NCI-H2196 (cell line): ENCODE results near the gene DCDC2.
"Not testable (repeated sequence)": the region's sequence is repeated elsewhere in the genome, so short reads cannot be mapped to it uniquely, and the experiment has no call there.

Experiments
- DNase-seq: peaks from one replicate; lab custom pipeline; 2025; ENCODE audit not compliant: unreplicated experiment; lab: John Stamatoyannopoulos, UW

The DCDC2 gene

DNA sequence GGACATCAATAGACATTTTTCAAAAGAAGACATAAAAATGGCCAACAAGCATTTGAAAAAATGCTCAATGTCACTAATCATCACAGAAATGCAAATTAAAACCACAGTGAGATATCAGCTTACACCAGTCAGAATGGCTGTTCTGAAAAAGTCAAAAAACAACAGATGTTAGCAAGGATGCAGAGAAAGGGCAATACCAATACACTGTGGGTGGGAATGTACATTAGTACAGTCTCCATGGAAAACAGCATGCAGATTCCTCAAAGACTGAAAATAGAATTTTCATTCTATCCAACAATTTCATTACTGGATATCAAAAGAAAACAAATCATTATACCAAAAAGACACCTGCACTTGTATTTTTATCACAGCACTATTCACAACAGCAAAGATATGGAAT lies 85.3 kb downstream of the DCDC2 start:
- no peak for DNase-seq

DNA sequence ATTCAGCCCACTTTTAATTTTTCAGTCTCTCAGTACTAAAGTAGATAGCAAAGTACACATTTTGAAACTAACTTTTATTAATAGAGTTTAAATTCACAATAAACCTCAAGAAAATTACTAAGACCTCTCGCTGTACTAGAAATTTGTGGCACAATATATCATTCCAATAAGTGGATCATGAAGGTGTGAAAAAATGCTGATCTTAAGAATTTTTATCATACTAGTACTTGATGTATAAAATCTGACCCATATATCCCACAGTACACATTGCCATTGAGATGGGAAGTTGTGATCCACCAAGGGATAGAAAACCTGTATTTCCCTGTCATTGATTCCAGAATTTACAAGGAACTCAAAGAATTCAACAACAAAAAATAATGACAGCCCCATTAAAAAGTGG lies 85.7 kb downstream of the DCDC2 start:
- DNase-seq = no peak

DNA sequence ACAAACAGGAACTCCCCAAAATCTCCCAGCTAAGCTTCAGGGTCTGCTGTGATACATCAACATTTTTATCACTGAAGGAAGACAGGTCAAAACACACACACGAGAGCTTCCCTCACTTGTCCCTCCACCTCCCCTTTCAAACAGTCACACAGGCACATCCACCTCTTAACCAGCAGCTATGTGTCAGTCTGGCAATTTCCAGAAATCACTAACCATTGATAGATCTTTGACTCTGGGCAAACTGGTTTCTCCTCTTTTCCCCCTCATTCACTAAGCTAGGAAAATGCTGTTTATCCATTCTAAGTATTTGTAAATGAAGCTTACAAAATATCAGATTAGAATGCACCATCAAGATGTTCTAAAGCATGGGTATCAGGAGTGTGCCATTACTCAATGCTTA lies 87.8 kb downstream of the DCDC2 start:
- DNase-seq = no peak

DNA sequence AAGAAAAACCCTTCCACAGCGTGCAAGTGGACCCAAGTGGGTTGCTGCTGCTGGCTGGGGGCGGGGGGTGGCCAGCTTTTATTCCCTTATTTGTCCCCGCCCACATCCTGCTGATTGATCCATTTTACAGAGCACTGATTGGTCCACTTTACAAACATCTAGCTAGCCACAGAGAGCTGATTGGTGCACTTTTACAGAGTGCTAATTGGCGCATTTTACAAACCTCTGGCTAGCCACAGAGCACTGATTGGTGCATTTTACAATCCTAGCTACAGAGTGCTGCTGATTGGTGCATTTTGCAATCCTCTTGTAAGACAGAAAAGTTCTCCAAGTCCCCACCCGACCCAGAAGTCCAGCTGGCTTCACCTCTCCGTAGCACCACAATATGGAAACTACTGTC lies 99.6 kb downstream of the DCDC2 start:
- not testable (repeated sequence) for DNase-seq

DNA sequence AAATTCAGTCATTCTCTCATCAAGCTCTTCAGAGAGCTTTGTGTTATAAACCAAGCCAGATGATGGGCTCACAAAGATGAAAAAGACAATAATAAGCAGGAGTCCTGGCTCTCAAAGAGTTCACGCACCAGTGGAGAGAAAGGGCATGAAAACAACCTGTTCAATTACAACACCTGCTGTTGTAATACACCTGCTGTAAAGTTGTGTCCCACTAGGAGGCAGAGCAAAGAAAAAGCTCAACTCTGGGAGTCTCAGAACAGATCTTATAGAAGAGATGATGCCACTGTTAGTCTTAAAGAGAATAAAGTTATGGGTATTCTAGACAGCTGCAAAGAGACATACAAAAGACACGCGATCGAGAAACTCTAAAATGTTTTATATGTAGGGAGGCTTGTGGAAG lies 100.6 kb downstream of the DCDC2 start:
- DNase-seq = peak; percentile 15

DNA sequence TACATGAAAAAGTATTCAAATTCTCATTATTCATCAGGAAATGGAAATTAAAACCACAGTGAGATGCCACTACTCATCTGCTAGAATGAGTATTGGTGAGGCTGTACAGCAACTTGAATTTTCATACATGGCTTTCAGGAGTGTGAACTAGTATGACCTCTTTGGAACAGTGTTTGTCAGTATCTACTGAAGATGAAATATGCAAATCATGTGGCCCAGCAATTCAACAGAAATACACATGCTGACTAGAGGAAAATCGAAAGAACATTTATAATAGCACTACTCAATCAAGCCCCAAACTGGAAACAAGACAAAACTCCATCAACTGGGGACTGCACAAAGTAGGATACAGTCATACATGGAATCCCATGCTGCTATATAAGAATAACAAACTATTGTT lies 102.2 kb downstream of the DCDC2 start:
- DNase-seq = no peak

DNA sequence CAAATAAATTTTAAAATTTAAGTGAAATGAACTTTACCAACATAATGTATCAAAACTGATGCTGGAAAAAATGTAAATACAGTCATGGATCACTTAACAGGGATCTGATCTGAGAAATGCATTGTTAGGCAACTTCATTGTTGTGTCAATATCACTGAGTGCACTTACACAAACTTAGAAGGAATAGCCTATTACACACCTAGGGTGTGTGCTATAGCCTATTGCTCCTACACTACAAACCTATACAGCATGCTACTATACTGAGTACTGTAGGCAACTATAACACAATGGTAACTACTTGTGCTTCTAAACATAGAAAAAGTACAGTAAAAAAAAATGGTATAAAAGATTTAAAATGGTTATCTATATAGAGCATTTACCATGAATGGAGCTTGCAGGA lies 104.5 kb downstream of the DCDC2 start:
- DNase-seq = no peak

DNA sequence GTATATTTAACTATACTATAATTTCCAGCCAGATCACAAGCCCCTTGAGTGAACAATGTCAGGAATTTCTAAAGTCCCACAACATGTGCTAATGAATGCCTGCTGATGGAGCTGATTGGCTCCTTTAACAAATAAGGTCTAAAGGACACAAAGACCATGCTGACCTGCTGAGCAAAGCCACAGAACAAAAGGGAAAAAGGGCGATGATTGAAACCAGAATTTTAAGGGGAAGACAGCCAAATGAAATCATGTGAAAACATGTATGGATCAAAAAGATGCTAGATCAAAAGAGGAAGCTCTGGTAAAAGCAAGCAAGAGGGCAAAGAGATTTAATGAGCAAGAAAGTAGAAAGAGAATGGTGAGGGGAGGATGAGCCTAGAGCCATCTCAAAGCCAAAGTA lies 105.6 kb downstream of the DCDC2 start:
- DNase-seq = no peak

DNA sequence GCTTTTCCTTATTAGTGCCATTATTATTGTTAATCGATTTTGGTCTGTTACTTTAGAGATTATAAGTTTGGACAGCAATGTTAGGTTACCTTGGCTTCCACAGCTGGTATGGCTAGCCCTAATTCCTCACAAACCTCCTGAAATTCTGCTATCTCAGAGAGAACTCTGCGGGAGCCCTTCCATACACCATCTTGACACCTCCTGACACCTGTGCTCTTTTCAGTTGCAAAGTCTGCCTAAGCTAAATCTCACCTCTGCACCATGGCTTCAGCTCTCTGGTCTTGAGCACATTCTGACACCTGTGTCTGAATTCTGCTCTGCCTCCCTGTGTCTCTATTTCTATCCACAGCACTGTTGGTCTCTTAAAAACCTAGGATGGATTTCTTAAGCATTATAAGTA lies 106.5 kb downstream of the DCDC2 start:
- DNase-seq = no peak

DNA sequence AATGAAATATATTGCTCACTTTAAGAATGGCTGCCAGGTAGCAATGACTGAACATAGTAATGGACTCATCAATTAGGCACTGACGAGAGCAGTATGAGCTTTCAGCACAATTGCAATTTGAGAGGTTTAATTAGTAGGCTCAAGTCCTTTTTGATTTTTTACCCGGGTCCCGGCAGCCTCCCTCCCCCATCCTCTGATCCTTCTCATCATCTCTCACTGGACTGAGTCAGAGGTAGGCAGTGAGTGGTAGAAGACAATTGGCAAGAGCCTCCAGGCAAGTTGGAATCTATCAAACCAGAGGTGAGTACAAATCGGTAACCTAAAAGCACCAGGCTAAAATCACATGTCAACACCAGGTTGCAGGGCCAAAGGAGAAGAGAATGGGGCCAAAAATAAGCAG lies 107.9 kb downstream of the DCDC2 start:
- DNase-seq = no peak

DNA sequence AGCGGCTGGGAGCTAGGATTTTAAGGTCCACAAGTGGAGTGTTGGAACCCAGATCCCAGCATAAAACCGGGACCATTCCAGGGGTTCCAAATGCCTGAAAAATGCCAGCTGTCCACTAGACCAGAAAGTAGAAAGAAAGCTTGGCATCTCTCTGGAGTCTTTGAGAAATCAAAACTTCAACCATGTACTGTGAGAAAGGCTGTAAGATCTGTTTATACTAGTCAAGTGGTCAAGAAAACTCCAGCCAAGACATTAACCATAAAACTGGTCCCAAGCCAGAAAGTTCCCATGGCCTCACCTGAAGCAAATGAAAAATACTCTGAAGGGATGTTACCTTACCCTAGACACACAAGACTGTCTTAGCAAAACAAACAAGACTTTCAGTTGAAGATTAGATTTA lies 112.6 kb downstream of the DCDC2 start:
- no peak for DNase-seq

DNA sequence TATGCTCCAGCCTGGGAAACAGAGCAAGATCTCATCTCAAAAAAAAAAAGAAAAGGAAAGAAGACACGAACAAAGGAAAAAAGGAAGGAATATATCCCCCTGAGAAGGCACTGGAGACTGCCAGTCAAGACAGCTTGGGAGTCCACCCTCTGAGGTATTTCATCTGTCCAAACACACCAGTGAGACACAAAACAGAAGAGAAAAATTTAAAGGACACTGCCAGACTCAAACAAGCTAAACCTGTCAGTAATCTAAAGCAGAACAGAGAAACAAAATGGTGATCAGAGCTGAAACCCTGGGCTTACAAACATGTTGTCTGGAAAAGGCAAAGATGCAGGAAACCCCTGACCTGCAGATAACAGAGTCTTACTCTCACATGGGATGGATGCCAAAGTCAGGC lies 114.9 kb downstream of the DCDC2 start:
- no peak for DNase-seq

DNA sequence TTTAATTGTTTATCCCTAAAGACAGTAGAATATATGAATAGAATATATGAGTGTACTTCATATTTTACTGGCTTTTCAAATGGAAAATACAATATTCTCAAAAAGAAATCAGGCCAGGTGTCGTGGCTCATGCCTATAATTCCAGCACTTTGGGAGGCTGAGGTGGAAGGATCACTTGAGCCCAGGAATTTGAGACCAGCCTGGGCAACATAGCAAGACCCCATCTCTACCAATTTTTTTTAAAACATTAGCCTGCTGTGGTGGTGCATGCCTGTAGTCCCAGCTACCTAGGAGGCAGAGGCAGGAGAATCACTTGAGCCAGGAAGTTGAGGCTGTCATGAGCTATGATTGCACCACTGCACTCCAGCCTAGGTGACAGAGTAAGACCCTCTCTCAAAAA lies 116.1 kb downstream of the DCDC2 start:
- DNase-seq = not testable (repeated sequence)

DNA sequence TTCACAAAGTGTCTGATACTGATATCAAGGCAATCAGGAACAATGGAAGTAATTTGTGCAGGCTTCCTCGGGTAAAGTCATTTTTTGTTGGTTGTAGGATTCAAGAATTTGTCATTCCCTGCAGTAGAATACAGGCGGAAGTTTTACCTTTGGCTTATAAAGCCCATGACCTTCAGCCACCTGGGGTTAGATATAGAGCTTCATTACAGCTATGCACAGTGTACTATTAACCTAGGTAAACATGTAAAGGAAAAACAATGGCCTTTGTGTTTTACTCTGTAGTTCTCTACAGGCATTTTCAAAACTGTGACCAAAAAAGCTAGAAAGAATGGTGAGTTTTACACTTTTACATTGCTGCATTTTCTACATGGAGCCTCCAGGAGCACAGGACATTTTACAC lies 116.9 kb downstream of the DCDC2 start:
- DNase-seq = no peak

DNA sequence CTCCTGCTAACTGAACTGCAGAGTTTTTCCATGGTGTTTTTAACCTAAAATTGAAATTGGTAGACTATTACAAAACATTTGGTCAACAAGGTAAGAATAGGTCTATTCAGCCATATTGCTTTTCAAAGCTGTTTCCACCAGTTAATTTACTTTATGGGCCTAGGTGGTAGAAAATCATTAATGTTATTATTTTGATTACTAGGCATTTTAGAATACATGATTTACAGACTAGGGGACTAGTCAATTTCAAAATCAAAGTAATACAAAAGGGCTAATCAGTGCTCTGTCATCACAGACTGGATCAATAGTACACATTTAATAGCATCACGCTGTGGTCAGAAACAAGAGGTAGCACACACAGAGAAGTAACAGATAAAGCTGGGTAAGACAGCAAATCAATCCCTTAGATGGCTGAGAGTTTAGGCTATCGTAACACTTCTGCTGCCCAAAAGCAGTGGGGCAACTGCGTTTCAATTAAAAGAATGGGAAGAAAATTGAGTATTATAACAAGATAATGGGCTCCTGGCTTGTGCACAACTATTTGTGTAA lies 117.4 kb downstream of the DCDC2 start:
- no peak for DNase-seq

DNA sequence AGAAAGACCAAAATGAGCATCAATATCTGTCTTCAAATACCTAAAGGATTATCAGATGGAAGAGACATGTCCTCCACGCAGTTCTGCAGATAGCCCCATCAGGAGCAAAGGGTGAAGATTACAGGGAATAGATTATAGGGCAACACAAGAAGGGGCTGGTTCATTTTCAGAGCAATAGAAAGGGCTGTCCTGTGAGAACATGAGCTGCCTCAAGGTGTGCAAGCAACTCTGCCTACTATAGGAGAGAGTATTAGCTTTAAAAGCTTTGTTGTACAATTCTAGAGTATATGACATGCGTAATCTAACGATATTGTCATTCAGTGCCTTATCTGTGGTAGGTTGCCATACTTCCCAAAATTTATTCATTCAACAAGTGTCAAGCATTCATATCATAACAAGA lies 119.2 kb downstream of the DCDC2 start:
- DNase-seq = no peak

DNA sequence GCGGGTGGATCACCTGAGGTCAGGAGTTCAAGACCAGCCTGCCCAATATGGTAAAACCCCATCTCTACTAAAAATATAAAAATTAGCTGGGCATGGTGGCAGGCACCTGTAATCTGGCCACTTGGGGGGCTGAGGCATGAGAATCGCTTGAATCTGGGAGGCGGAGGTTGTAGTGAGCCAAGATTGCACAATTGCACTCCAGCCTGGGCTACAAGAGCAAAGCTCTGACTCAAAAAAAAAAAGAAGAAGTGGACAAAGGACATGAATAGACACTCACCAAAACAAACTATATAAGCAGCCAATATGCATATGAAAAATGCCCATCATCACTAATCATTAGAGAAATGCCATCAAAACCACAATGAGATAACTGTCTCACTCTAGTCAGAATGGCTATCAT lies 121.1 kb downstream of the DCDC2 start:
- DNase-seq = not testable (repeated sequence)

DNA sequence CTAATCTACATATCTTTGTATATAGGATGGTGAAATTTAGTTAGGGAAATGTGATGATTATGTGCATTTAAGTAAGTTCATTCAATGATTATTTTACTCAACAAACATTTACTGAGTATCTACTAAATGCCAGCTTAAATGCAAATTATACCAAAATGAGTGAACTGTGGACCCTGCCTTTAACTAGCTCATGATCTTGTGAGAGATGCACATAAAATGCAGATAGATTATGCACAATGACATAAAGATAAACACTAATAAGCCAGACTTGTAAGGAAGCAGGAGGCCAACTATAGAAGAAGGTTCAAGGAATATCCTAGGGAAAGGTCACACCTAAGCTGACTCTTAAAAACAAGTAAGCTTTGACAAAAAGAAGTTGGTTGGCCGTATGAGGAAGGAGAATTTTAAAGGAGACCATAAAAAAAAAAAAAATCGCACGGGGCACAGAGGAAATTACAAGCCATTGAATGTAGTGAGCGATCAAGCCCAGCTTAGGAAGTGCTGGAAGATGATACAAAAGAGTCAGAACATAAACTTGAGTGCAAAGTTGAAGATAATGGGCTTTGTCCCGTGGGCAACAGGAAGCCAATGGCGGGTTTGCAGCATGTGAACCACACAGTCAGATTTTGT lies 123.9 kb downstream of the DCDC2 start:
- DNase-seq = no peak

DNA sequence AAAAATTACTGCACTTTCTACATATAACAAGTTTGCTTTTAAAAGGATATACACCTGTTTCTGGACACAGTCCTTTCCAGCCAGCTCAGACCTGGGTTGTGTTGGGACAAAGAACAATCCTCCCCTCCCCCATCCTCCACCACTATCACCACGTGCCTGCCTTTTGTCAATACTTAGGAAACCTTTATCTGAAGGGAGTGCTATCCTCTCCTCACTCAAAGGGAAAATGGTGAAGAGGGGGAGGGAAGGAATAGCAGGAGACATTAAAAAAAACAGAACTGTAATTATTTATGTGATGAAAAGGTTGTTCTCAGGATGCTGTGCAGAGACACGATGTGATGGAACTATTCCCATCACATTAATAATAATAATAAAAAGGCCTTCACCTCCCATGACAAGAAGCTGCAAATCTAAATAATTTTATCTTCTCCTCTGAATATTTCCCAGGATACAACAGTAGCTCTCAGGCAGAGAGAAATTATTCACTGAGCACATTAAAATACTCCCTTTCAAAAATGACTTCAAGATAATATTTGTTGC lies 126.4 kb downstream of the DCDC2 start:
- DNase-seq = no peak

DNA sequence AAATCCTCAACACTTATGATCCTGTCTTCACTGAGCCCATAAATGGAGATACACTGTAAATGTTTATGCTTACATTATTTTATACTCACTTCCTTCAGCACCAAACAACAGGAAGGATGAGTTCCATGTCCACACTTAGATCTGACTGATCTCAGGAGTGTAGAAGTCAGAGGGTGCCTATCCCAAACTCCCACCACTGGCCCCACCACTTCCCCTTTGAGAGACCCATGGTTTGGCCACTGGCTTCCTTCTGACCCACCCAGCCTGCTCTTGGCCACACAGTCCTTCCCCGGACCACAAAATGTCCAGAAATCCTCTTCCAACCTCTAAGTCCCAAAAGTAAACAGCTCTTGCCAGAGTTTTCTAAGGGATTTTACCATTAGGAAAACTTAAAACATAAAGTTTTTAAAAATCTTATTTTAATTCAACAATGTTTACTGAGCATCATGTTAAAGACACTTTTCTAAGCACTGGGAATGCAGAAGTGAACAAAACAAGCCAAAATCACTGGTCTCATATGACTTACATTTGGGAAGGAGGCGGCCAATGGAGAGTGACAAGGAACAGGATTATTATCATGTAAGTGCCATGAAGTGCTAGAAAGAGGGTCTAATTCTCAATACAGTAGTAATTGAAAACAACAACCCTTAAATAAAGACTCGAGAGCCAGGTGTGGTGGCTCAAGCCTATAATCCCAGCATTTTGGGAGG lies 128.0 kb downstream of the DCDC2 start:
- no peak for DNase-seq

DNA sequence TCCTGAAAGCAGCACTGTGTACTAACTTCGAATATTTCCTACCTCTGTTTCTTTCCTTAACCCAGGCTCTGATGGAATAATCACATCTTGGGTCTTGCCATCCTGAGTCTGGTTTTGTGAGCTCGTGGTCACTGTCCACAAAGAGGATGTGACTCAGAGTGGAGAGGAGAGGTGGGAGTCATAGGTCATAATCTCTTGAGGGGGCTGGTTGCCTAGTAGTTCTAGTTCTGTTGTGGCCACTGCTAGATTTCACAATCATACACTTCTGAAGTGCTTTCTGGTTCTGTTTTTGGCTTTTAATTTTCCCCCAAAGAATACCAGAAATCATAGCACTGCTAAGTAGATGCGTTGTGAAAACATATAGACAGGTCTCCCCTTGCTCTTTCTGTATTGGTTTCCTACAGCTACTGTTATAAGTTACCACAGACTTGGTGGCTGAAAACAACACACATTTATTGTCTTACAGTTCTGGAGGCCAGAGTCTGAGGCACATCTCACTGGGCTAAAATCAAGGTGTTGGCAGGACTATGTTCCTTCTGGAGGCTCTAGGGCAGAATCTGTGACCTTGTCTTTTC lies 129.1 kb downstream of the DCDC2 start:
- no peak for DNase-seq

DNA sequence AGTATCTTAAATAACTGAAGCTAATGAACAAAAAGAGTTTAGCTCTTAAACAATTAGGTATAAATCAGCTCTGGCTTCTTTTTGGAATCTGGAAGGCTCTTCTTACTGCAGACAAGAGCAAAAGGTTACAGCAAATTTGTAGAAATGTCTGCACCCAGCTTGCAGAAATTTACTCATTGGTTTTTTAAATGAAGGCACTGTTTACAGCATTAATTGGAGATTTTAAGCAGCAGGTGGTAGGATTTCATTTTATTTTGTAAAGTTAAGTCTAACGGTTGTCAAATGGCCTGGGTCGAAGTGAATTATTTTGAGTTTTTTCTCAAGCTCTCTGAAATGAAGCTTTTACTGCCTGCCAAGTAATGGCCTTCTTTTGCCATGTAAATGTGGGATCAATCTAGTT lies 129.7 kb downstream of the DCDC2 start:
- no peak for DNase-seq
